HG02642 (cell line): Measurements from ENCODE around the gene MYBPH.

Experiments
- ATAC-seq: cut with Tn5 transposase; IDR thresholded peaks from one replicate; pipeline ENCODE4 v1.9.1; 2021; ENCODE audit warnings: mild to moderate bottlenecking; ENCODE audit not compliant: unreplicated experiment, poor library complexity

Gene MYBPH

GRCh38 chr1:203135636-203136305, 39.9 kb downstream of the MYBPH start:
- no peak for ATAC-seq

DNA sequence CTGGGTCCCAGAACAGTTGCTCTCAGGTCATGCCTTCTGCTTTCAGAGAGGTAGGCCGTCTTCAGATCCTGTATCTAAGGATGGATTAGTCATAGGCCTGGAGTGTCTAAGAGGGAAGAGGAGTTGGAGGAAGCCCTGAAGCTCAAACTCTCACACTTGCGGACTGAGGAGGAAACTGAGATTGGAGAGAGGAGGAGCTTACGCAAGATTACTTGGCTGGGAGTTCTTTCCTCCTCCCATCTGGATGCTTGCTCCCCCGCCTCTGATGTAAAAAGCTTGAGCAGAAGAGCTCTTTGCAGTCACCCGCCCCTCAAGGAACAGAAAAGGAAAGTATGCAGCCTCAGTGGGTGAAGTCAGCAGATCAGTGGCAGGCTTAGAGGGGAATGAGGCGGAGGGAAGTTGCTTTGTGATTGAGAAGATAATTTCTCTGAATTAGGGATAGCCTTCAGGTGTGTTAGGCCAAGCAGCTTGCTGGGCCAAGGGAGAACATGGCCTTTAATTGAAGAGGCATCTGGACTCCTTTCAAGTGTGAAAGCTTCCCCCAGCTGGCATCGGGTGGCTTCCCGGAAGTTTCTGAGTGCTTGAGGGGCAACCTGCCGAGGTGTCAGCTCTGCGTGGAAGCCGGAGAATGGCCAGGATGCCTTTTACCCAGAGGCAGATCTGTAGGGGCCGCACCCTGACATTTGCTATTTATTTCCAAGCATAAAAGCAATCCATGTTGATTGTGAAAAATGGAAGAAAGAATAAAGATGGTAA, 41.5 kb downstream of the MYBPH start:
- ATAC-seq, result no peak

DNA sequence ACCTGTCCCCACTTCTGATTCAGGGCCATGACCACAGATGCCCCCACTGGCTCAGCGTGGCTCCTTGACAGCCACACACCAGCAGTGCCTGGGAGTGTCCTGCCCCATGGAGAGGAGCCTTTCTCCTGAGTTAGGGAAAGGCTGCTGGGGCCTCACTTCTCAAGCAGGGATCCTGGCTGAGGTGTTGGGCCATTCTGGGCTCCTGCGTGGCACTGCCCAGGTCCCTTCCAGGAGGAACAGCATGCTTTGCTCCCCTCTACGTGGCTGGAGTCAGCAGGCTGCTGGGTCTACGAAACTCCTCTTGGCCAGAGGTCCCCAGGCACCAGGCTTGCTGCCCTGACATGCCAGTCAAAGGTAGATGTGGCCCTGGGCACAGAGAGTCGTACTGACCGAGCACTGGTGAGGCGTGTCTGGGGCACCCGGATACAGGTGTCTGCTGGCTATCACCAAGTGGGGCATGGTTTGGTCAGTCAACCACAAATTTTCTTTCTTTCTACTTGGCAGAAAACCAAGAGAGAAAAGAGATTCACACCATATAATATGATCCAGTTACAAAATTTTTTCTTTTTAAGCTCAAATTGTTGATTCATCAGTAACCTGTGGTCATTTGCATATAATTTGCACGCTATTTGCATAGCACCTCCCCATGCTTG, 44.0 kb downstream of the MYBPH start:
- ATAC-seq, result no peak

DNA sequence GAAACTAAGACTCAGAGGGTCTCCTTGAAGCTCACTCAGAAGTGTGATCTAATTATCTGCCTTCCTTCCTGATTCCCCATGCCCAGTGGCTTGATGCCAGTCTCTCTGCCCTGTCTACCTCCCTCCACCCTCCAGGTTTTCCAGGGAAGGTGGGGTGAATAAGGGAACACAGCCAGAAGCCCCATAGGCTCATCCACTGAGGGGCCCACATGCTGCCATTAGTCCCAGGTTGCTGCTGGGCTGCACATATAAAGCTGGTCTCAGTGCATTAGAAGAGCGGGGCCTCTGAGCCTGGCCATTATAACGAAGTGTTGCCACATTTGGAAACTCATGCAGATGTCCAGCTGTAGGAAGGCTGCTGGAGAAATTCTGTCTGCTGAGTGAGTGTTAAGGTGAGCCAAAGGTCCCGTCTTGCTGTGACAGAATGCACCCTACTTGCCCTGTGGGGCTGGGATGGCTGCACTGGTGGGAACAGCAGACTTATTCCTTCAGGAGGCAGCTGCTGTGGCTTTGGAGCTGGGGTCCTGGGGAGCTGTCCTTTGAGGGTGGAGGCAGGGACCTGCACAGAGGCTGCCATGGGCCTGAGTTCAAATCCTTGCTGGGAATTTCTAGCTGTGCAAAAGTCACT, 45.2 kb downstream of the MYBPH start:
- no peak for ATAC-seq

GRCh38 chr1:203129501-203130231, 46.0 kb downstream of the MYBPH start:
- ATAC-seq, result no peak

- ATAC-seq, result no peak
These were observed 46.7 kb downstream of the MYBPH start for GRCh38 chr1:203128716-203129500.

DNA sequence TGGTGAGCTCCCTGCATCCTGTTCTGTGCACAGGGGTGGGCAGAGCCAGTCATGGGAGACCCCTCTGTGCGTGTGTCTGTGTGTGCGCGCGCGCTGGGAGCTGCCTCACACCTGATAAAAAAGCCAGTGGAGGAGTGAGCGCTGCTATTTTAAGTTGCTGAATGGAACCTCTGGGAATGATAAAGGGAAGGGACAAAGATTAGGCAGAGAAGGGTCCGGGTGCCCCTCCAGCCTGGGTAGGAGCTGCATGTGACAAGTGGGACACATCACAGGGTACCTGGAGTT, 47.3 kb downstream of the MYBPH start:
- no peak for ATAC-seq

DNA sequence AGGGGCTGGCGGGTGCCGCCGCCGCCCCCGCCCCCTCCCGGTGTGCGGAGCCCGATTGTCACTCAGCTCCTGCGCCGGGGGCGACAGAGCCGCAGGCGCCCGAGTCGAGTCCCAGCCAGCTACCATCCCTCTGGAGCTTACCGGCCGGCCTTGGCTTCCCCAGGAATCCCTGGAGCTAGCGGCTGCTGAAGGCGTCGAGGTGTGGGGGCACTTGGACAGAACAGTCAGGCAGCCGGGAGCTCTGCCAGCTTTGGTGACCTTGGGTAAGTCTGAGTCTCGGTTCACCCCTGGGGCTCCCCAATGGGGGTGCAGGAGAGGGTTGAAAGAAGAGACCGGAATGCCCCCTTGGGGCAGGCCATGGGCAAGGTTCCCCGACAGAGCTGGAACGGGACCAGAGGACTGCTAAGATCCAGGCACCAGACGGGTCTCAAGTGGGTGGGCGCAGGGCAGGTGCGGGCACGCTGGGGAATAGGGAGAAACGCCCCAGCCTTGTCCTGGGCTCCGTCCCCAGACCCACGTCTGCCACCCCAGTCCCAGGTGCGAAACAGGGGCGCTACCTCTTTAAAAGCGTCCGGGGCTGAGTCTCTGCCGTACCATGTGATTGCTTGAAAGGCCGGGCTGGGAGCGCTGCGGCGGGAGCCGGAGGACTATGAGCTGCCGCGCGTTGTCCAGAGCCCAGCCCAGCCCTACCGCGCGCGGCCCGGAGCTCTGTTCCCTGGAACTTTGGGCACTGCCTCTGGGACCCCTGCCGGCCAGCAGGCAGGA, 47.8 kb downstream of the MYBPH start, which contains the start of gene ADORA1:
Gene ADORA1 (plus strand): TSS at position 61 of the 765 bp plus-strand sequence. CDS start 1,116 bp downstream, outside the sequence.
- ATAC-seq, result no peak

DNA sequence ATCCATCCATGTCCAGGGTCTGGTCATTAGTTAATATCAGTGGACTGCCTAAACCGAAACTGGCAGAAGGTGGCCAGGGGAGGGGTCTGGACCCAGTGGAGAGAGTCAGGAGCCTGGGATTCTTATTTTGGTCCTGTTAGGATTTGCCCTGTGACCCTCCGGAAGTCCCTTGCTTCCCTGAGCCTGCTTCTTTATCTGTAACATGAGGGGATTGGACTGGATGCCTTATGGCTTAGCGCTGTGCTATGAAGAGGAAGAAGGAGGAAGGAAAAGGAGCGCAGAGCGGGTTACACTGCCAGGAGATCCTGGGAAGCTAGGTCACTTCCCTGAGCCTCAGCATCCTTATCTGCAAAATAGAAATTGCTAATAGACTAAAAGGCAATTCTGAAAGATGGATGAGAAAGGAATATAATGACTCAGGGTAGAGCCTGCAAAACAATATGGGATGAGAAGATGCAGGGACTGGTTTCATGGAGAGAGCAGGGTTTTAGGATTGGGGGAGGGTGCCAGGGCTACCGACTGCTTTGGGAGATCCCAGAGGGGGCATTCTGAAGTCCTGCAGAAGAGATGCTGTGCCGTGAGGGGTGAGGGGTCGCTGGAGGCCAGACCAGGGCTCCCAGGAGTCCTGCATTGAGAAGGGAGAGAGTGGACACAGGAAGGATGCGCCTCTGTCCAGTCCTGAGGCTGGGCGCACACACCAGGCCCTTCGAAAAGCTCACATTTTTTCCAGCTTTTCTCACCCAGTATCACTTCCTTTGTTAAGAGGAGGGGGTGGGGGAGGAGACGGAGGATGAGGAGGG, 48.6 kb downstream of the MYBPH start:
- ATAC-seq, result no peak

GRCh38 chr1:203126151-203126865, 49.3 kb downstream of the MYBPH start:
- ATAC-seq, result no peak

- ATAC-seq, result no peak
These were observed 50.9 kb downstream of the MYBPH start for GRCh38 chr1:203124546-203125317.

GRCh38 chr1:203124011-203124410, 51.6 kb downstream of the MYBPH start:
- no peak for ATAC-seq

DNA sequence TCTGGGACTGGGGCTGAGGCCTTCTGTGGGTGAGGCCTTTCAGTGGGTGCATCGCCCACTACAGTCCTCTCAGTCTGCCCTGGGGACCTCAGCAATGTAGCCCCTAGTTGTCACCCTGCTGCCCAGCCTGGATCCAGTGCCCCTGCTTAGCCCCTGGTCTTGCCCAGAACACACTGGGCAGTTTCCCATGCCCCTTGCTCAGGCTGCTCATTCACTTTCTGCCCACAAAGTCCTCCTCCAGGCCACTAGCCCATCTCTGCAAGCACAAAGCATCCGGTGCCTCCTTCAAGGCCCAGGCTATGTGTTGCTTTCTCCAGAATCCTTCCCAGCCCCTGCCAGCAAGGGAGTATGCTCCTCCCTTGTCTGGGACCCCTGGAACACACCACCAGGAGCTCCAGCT, 53.5 kb downstream of the MYBPH start:
- no peak for ATAC-seq

GRCh38 chr1:203121186-203122015, 54.2 kb downstream of the MYBPH start:
- no peak for ATAC-seq

DNA sequence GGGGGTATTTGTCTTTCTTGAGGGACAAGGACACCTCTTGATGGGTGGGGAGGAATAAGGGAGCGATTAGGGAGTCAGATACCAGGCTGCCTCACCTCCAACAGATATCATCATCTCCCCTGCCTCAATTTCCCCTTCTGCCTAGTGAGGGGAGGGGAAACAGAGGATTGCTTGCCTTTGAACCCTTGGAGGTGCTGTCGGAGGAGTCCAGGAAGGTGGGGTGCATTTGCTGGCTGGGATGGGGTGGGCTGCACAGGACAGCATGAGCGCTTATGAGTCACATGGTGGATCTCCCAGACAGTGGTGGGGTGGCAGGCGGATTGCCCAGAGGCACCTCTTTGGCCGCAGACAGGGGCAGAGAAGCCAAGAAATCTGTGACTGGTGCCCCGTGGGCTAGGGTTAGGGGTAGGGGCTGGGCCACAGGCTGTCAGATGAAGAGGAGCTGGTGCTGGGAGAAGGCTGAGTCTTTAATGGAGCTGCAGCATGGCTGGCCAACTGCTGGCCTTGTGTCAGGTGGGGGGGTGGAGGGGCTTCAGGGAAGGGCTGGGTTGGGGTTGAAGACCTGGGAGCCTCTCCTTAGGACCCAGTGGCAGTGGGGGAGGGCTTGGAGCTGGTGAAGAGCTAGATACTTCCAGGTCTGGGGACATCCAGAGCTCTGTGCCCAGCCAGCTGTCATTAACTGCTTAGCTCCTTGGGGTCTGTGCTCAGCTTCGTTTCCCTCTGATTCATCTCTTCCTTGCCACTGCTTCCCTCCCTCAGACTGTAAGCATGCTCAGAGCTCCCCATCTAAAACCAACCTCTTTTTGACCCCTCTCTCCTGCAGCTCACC, 55.1 kb downstream of the MYBPH start:
- ATAC-seq, result no peak
